Esophagus muscularis mucosa (tissue), 4 donors: Measurements from ENCODE around the gene CNGA2.

Source experiments
- CTCF ChIP-seq, 3 experiments: fragments of 200-600 bp in 2 of 3; fragments of 450-650 bp in 1 of 3; sonication (generic) in 2 of 3; IDR thresholded peaks; one replicate each; pipeline ENCODE4 v1.5.1; 2017 to 2019; ENCODE audit warnings: antibody characterized with exemption in 3 of 3, mild to moderate bottlenecking in 2 of 3, moderate library complexity in 1 of 3
- EP300 ChIP-seq: sonication (generic); formaldehyde crosslinking; IDR thresholded peaks from one replicate; pipeline ENCODE4 v1.6.1; 2017; ENCODE audit warnings: antibody characterized with exemption
- POLR2A ChIP-seq: fragments of 450-650 bp; IDR thresholded peaks from one replicate; pipeline ENCODE4 v1.6.1; 2017; ENCODE audit warnings: antibody characterized with exemption, moderate library complexity, mild to moderate bottlenecking, low read depth

GRCh38 chrX:151734446-151734845 lies at the start of gene CNGA2:
- TF ChIP-seq POLR2A (no peak), EP300 (no peak), CTCF (IDR thresholded peaks at IDR 0.05) (no peak)
